Caco-2 (cell line): ENCODE data around the gene MAP3K21. TPM values are rescaled to one million over a fixed set of nuclear protein-coding genes. Genes with fewer than 3 reads are reported as not detected.

Experiments used
- Bru-seq: library from RNA; stranded (reverse); fragments of 400-500 nt; gene quantifications from one replicate; lab custom pipeline; 2021; lab: Mats Ljungman, UMichigan
- BruChase-seq, 2 experiments: library from RNA; stranded (reverse); fragments of 400-500 nt; gene quantifications; one replicate each; lab custom pipeline; 2021; lab: Mats Ljungman, UMichigan
- BruUV-seq: library from RNA; stranded (reverse); fragments of 400-500 nt; replicated peaks from 2 replicates; lab custom pipeline; 2021; lab: Mats Ljungman, UMichigan
- CTCF ChIA-PET: fragments of 300-600 bp; sonication (Branson Sonifier 250); formaldehyde crosslinking; loops from one replicate; lab custom pipeline; 2022; ENCODE audit warnings: antibody characterized with exemption; lab: Charles Lee
- POLR2A ChIA-PET: fragments of 300-600 bp; sonication (Branson Sonifier 250); formaldehyde crosslinking; loops from one replicate; lab custom pipeline; 2022; ENCODE audit warnings: antibody characterized with exemption; lab: Charles Lee
- DNase-seq, 2 experiments: peaks; one replicate each; pipeline versions ENCODE4 v3.0.0 to v3.0.0-alpha.2; 2020 to 2022
- H3K27me3 ChIP-seq: replicated peaks from 2 replicates; pipeline ENCODE4 v1.6.0; 2011; ENCODE audit warnings: low read length; ENCODE audit not compliant: control insufficient read depth, insufficient read depth
- H3K36me3 ChIP-seq: 2 replicates; pipeline ENCODE4 v1.5.1; 2011; ENCODE audit warnings: low read length; ENCODE audit not compliant: control insufficient read depth, insufficient read depth
- H3K4me1 ChIP-seq: fragments of 250-450 bp; sonication (Bioruptor Pico); 2 replicates; pipeline ENCODE4 v1.5.1; 2020; ENCODE audit warnings: mild to moderate bottlenecking
- H3K4me3 ChIP-seq: 2 replicates; pipeline ENCODE4 v1.5.1; 2011; ENCODE audit warnings: low read depth, mild to moderate bottlenecking, control low read depth, low read length
- H3K9me3 ChIP-seq: fragments of 250-450 bp; sonication (Bioruptor Pico); 2 replicates; pipeline ENCODE4 v1.5.1; 2020; ENCODE audit warnings: mild to moderate bottlenecking, moderate library complexity
- H3K27ac Mint-ChIP-seq: one replicate; pipeline ENCODE4 v1.8.0; 2022; ENCODE audit warnings: mixed read lengths; ENCODE audit not compliant: unreplicated experiment
- H3K27me3 Mint-ChIP-seq: one replicate; pipeline ENCODE4 v1.8.0; 2022; ENCODE audit warnings: mixed read lengths; ENCODE audit not compliant: insufficient read depth, unreplicated experiment
- H3K36me3 Mint-ChIP-seq: one replicate; pipeline ENCODE4 v1.8.0; 2022; ENCODE audit warnings: mild to moderate bottlenecking, mixed read lengths; ENCODE audit not compliant: insufficient read depth, unreplicated experiment
- H3K4me1 Mint-ChIP-seq: one replicate; pipeline ENCODE4 v1.8.0; 2022; ENCODE audit warnings: low read depth, mixed read lengths; ENCODE audit not compliant: unreplicated experiment
- H3K4me3 Mint-ChIP-seq: one replicate; pipeline ENCODE4 v1.8.0; 2022; ENCODE audit warnings: mild to moderate bottlenecking, moderate library complexity, mixed read lengths; ENCODE audit not compliant: unreplicated experiment
- H3K9me3 Mint-ChIP-seq: one replicate; pipeline ENCODE4 v1.8.0; 2022; ENCODE audit warnings: mixed read lengths; ENCODE audit not compliant: unreplicated experiment
- CTCF ChIP-seq, 2 experiments: fragments of 200-600 bp in 1 of 2; IDR thresholded peaks; 1 replicate in 1 of 2; 2 replicates in 1 of 2; pipeline versions ENCODE4 v1.5.1 to v1.8.0; 2011 to 2022; ENCODE audit warnings: antibody characterized with exemption in 1 of 2, control low read depth in 1 of 2, inconsistent platforms in 1 of 2, low read depth in 1 of 2, low read length in 1 of 2, mild to moderate bottlenecking in 1 of 2, moderate library complexity in 1 of 2; ENCODE audit not compliant: insufficient read depth in 1 of 2, severe bottlenecking in 1 of 2, unreplicated experiment in 1 of 2
- intact Hi-C: fragments of 100-400 bp; cut with micrococcal nuclease; formaldehyde crosslinking; loops from one replicate; pipeline ENCODE4 v1.10.0; 2022; ENCODE audit not compliant: unreplicated experiment
- long read RNA-seq: library from polyadenylated mRNA; stranded (forward); transcript quantifications from one replicate; pipeline ENCODE4 v2.0.0, GENCODE V29; 2022
- total RNA-seq: library from RNA; stranded (reverse); gene quantifications from 2 replicates; pipeline ENCODE4 v1.2.3, GENCODE V29; 2022

Gene MAP3K21
- total RNA-seq = 9.6 and 10.4 TPM in 2 replicates
- Bru-seq, nascent RNA = percentile 70 among the genes with signal in this experiment
- BruChase-seq, experiment 1, labeled RNA remaining after a 2-hour chase = percentile 70 among the genes with signal in this experiment
- percentile 65 among the genes with signal in this experiment for BruChase-seq, experiment 2, labeled RNA remaining after a 6-hour chase
- long read RNA-seq, full-length matches to known transcripts = 6 of 11 reads
- long read RNA-seq, partial matches to known transcripts = 5 of 11 reads
- long read RNA-seq, other reads (novel, unspliced or antisense) = 0 of 11 reads

GRCh38 chr1:233327651-233328141, at the start of gene MAP3K21:
TSS of gene MAP3K21 (plus strand) at chr1:233327724. CDS start at chr1:233328029, 305 bp downstream.
- H3K27me3 Mint-ChIP-seq = peaks cover 2% of the 10 kb centered on the region
- no peak for TF ChIP-seq CTCF (IDR thresholded peaks at IDR 0.05; ENCODE audit: insufficient read depth in 1 of 2, low read depth in 1 of 2, low read length in 1 of 2, severe bottlenecking in 1 of 2, unreplicated experiment in 1 of 2)
- H3K9me3 Mint-ChIP-seq = no peaks in the 10 kb centered on the region
- H3K36me3 Mint-ChIP-seq = peaks cover 5% of the 10 kb centered on the region
- no peak for DNase-seq
- BruUV-seq = no TSS peak
- H3K4me1 Mint-ChIP-seq = peaks cover 4% of the 10 kb centered on the region
- Histone ChIP-seq H3K4me3 (peak within 1 kb of the TSS; percentile 86), H3K9me3 (no peaks in the 10 kb centered on the region), H3K27me3 (no peaks in the 10 kb centered on the region), H3K4me1 (peaks cover 10% of the 10 kb centered on the region), H3K36me3 (no peaks in the 10 kb centered on the region)
- peak within 1 kb of the TSS; percentile 88 for H3K4me3 Mint-ChIP-seq
- ChIA-PET CTCF (interaction anchor here (0.6 kb wide), 1 partner anchor 826 kb away, joined by 3 read pairs; no protein-coding TSS in a partner anchor), POLR2A (no interaction called here)
- H3K27ac Mint-ChIP-seq = no peak within 1 kb of the TSS
- intact Hi-C loops = loop anchor here (1.0 kb wide), 2 partner anchors 23 to 32 kb away; no protein-coding TSS in a partner anchor

- Mint-ChIP-seq H3K27me3 (no peaks in the 10 kb centered on the region), H3K27ac (no peak overlapping the region), H3K36me3 (no peaks in the 10 kb centered on the region), H3K4me3 (no peak overlapping the region), H3K9me3 (no peaks in the 10 kb centered on the region), H3K4me1 (no peaks in the 10 kb centered on the region)
- Histone ChIP-seq H3K4me3 (no peak overlapping the region), H3K27me3 (no peaks in the 10 kb centered on the region), H3K9me3 (no peaks in the 10 kb centered on the region), H3K4me1 (no peaks in the 10 kb centered on the region), H3K36me3 (no peaks in the 10 kb centered on the region)
- no peak for TF ChIP-seq CTCF (IDR thresholded peaks at IDR 0.05; ENCODE audit: insufficient read depth in 1 of 2, low read depth in 1 of 2, low read length in 1 of 2, severe bottlenecking in 1 of 2, unreplicated experiment in 1 of 2)
- CTCF ChIA-PET = no interaction called here
- no TSS peak for BruUV-seq
- intact Hi-C loops = no loop called here
- no peak for DNase-seq
- POLR2A ChIA-PET = no interaction called here
Observed at GRCh38 chr1:233278631-233279030, 48.9 kb upstream of the MAP3K21 start.

GRCh38 chr1:233279971-233280370, 47.6 kb upstream of the MAP3K21 start:
- POLR2A ChIA-PET = no interaction called here
- H3K4me1 ChIP-seq = no peaks in the 10 kb centered on the region
- CTCF ChIA-PET = no interaction called here
- intact Hi-C loops = no loop called here
- H3K27me3 Mint-ChIP-seq = no peaks in the 10 kb centered on the region
- no peak for DNase-seq
- no peak for TF ChIP-seq CTCF (IDR thresholded peaks at IDR 0.05; ENCODE audit: insufficient read depth in 1 of 2, low read depth in 1 of 2, low read length in 1 of 2, severe bottlenecking in 1 of 2, unreplicated experiment in 1 of 2)
- H3K4me3 Mint-ChIP-seq = no peak overlapping the region
- H3K9me3 Mint-ChIP-seq = no peaks in the 10 kb centered on the region
- H3K27ac Mint-ChIP-seq = no peak overlapping the region
- H3K36me3 Mint-ChIP-seq = no peaks in the 10 kb centered on the region
- H3K4me3 ChIP-seq = no peak overlapping the region
- no peaks in the 10 kb centered on the region for H3K4me1 Mint-ChIP-seq
- H3K27me3 ChIP-seq = no peaks in the 10 kb centered on the region
- no peaks in the 10 kb centered on the region for H3K36me3 ChIP-seq
- no peaks in the 10 kb centered on the region for H3K9me3 ChIP-seq
- no TSS peak for BruUV-seq
